ENCODE results near the gene CGRRF1. TPM values are rescaled to one million over a fixed set of nuclear protein-coding genes. Genes with fewer than 3 reads are reported as not detected.

The CGRRF1 gene
- total and polyA plus RNA-seq, 2 of the 13 experiments (the other 11 are each of a cell fraction or from before 2014, with no cell fraction given), result 16.8 to 18.2 TPM

DNA sequence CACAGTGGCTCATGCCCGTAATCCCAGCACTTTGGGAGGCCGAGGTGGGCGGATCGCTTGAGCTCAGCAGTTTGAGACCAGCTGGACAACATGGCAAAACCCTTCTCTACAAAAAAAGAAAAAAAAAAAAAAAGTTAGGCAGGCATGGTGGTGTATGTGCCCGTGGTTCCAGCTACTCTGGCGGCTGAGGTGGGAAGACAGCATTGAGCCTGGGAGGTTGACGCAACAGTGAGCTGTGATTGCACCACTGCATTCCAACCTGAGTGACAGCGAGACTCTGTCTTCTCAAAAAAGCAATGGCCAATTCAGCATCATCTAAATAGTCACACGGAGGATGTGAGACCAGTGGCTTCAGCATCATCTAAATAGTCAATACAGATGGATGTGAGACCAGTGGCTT is 46.8 kb downstream of the CGRRF1 start (continued):
- TF ChIP-seq, protein P1, sequence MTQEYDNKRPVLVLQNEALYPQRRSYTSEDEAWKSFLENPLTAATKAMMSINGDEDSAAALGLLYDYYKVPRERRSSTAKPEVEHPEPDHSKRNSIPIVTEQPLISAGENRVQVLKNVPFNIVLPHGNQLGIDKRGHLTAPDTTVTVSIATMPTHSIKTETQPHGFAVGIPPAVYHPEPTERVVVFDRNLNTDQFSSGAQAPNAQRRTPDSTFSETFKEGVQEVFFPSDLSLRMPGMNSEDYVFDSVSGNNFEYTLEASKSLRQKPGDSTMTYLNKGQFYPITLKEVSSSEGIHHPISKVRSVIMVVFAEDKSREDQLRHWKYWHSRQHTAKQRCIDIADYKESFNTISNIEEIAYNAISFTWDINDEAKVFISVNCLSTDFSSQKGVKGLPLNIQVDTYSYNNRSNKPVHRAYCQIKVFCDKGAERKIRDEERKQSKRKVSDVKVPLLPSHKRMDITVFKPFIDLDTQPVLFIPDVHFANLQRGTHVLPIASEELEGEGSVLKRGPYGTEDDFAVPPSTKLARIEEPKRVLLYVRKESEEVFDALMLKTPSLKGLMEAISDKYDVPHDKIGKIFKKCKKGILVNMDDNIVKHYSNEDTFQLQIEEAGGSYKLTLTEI (CRISPR knock-in tag; conservative IDR thresholded peaks at IDR 0.05), result no peak
- TF ChIP-seq ZFP62 (CRISPR knock-in tag; IDR thresholded peaks at IDR 0.05) (no peak), HDAC2 (CRISPR knock-in tag; IDR thresholded peaks at IDR 0.05) (peak; percentile 76), ZNF138 (CRISPR knock-in tag; IDR thresholded peaks at IDR 0.05; ENCODE audit: low read depth) (no peak), DMAP1 (CRISPR knock-in tag; IDR thresholded peaks at IDR 0.05) (0 out of 2 replicates have a peak, but pooled peaks have one; percentile 44), MLXIP (CRISPR knock-in tag; IDR thresholded peaks at IDR 0.05; ENCODE audit: borderline replicate concordance) (no peak), ZFAT (CRISPR knock-in tag; conservative IDR thresholded peaks at IDR 0.05) (no peak), ZNF672 (CRISPR knock-in tag; IDR thresholded peaks at IDR 0.05) (no peak), STAT6 (CRISPR knock-in tag; IDR thresholded peaks at IDR 0.05; ENCODE audit: borderline replicate concordance) (no peak), TOE1 (CRISPR knock-in tag; IDR thresholded peaks at IDR 0.05) (no peak), ELF4 (CRISPR knock-in tag; IDR thresholded peaks at IDR 0.05; ENCODE audit: borderline replicate concordance) (no peak), TBP (CRISPR knock-in tag; IDR thresholded peaks at IDR 0.05) (no peak), SOX6 (IDR thresholded peaks at IDR 0.05) (no peak), SOX6 (CRISPR knock-in tag; IDR thresholded peaks at IDR 0.05) (peak; percentile 66), ERF (CRISPR knock-in tag; IDR thresholded peaks at IDR 0.05) (no peak)
- TF ChIP-seq, protein P2, sequence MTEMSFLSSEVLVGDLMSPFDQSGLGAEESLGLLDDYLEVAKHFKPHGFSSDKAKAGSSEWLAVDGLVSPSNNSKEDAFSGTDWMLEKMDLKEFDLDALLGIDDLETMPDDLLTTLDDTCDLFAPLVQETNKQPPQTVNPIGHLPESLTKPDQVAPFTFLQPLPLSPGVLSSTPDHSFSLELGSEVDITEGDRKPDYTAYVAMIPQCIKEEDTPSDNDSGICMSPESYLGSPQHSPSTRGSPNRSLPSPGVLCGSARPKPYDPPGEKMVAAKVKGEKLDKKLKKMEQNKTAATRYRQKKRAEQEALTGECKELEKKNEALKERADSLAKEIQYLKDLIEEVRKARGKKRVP (CRISPR knock-in tag; IDR thresholded peaks at IDR 0.05), result peak; percentile 92 to 100
- TF ChIP-seq, protein P3, sequence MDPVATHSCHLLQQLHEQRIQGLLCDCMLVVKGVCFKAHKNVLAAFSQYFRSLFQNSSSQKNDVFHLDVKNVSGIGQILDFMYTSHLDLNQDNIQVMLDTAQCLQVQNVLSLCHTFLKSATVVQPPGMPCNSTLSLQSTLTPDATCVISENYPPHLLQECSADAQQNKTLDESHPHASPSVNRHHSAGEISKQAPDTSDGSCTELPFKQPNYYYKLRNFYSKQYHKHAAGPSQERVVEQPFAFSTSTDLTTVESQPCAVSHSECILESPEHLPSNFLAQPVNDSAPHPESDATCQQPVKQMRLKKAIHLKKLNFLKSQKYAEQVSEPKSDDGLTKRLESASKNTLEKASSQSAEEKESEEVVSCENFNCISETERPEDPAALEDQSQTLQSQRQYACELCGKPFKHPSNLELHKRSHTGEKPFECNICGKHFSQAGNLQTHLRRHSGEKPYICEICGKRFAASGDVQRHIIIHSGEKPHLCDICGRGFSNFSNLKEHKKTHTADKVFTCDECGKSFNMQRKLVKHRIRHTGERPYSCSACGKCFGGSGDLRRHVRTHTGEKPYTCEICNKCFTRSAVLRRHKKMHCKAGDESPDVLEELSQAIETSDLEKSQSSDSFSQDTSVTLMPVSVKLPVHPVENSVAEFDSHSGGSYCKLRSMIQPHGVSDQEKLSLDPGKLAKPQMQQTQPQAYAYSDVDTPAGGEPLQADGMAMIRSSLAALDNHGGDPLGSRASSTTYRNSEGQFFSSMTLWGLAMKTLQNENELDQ (CRISPR knock-in tag; IDR thresholded peaks at IDR 0.05; ENCODE audit: borderline replicate concordance), result no peak
- TF ChIP-seq, protein P4, sequence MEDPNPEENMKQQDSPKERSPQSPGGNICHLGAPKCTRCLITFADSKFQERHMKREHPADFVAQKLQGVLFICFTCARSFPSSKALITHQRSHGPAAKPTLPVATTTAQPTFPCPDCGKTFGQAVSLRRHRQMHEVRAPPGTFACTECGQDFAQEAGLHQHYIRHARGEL (CRISPR knock-in tag; IDR thresholded peaks at IDR 0.05), result no peak

Measured in HepG2 (cell line).